Stimulated activated naive CD4-positive, alpha-beta T cell (primary cell): ENCODE data around the gene FSHR.

Experiments
- DNase-seq, 6 experiments: peaks; one replicate each; lab custom pipeline; 2025; lab: John Stamatoyannopoulos, UW

The FSHR gene, protein sequence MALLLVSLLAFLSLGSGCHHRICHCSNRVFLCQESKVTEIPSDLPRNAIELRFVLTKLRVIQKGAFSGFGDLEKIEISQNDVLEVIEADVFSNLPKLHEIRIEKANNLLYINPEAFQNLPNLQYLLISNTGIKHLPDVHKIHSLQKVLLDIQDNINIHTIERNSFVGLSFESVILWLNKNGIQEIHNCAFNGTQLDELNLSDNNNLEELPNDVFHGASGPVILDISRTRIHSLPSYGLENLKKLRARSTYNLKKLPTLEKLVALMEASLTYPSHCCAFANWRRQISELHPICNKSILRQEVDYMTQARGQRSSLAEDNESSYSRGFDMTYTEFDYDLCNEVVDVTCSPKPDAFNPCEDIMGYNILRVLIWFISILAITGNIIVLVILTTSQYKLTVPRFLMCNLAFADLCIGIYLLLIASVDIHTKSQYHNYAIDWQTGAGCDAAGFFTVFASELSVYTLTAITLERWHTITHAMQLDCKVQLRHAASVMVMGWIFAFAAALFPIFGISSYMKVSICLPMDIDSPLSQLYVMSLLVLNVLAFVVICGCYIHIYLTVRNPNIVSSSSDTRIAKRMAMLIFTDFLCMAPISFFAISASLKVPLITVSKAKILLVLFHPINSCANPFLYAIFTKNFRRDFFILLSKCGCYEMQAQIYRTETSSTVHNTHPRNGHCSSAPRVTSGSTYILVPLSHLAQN

DNA sequence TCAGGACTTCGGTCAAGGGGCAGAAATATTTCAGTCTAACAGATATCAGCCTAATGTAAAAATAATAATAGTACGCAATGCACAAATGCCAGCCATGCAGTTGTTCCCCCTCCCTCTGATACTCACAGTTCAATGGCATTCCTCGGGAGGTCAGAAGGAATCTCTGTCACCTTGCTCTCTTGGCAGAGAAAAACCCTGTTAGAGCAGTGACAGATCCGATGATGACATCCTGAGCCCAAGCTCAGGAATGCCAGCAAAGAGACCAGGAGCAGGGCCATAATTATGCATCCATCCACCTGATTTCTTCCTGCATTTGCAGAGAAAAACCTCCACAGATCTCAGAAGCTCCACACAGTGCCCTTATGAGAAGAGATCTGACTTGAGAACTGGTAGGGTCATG, at the start of gene FSHR:
FSHR (minus strand) TSS at position 376 of the 400 bp plus-strand sequence; CDS start at position 278, 98 bp downstream.
- no peak for DNase-seq

DNA sequence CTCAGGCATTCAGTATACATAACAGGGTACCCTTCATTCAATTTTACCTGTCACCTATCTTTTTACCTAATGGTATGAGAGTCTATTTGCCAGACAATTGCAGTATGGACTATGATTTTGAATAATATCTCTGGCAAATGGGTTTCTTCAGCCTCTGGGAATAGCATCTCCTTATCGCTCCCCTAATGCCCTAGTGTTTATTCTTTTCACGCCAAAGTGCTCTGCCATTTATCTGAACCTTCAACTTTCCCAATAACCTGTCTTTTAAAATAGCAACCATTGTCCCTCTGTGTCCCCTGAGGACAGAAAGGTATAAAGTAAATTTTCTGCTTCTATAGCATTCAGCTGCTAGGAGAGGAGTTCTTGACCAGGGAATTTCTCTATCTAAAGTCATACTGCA, 45.0 kb upstream of the FSHR start:
- no peak for DNase-seq

DNA sequence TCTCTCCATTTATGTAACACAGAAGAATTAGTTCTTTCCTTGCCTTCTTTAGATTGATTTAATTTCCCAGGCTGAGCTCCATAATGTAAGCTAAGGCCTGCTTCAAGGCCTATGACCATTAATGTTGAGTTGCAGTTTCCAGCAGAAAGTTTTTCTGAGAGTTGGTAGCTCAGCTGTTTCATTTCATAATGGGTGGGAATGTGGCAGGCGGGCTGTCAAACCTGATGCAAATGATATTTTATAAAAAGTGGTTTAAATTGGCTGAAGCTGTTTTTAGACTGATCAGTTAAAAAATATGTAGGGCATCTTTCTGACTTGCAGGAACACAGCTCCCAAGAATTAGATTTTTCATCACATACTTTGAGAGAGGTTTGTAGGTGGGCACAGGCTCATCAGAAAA, 40.4 kb upstream of the FSHR start:
- no peak for DNase-seq

DNA sequence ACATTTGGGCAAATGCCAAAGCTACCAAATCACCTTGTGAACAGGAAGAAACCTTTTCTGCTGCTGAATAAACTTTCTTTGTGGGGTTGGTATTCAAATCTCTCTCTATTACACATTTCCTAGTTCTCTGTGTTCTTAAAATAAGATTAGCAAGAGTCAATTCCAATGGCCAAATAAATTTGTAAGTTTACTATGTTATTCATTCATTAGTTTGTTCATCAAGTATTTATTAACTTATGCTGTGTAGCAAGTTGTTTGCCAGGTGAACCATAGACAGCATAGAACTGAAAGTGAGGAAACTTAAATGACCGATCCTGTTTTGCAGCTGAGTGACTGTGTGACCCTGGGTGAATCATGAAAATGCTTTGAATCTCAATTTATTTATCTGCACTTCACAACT, 37.7 kb upstream of the FSHR start:
- DNase-seq: no peak

- DNase-seq: no peak
These were observed 35.4 kb upstream of the FSHR start for GRCh38 chr2:49189512-49190225.

DNA sequence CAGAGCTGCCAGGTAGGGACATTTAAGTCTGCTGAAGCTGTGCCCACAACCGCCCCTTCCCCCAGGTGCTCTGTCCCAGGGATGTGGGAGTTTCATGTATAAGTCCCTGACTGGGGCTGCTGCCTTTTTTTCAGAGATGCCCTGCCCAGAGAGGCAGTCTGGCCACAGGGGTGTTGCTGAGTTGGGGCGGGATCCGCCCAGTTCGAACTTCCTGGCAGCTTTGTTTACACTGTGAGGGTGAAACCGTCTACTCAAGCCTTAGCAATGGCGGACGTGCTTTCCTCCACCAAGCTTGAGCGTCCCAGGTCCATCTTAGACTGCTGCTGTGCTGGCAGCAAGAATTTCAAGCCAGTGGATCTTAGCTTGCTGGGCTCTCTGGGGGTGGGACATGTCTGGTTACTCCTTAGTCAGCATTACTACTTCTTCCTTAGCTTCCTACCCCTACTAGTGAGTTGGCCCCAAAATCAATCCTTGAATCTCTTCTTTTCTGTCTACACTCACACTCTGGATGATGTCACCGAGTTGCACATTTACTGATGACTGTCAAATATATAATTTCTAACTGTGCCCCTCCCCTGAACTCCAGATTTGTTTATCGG, 31.8 kb upstream of the FSHR start:
- DNase-seq: no peak

DNA sequence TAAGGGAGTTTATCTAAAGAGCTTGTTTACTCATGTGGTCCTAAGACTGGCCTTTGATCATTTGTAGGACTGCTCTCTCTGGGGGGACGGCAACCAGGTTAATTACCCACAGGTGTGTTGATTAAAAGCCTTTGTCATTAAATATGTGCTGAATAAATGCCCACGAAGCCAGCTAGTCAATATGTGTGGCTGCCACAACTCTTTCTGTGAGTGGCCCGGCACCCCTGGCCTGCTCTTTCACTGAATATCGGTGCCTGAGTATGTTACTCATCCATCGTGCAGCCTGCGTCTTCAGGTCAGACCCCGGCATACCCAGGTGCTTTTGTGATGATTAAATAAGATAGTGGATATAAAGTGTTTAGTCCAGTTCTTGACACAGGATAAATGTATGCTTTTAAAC, 24.3 kb upstream of the FSHR start:
- no peak for DNase-seq

GRCh38 chr2:49177194-49177593, 22.9 kb upstream of the FSHR start:
- DNase-seq: no peak

DNA sequence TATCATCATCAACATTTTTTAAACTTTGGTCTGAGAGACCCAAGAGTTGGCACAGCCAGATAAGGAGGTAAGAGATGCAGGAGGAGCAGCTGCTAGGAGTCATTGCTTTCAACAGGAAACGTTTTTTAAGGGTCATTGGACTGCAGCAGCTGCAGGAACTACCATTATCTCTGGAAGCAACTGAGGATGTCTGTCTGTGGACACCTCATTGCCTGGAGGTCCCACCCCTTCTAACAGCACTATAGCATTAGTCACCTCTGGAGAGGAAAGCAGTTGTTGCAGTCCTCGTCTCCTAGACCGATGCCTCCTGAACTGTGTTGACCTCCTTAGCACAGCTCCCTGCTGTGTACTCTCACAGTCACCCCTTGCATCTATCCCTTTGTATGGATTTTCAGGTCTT, 21.5 kb upstream of the FSHR start:
- no peak for DNase-seq

GRCh38 chr2:49174750-49175149, 20.4 kb upstream of the FSHR start:
- no peak for DNase-seq

DNA sequence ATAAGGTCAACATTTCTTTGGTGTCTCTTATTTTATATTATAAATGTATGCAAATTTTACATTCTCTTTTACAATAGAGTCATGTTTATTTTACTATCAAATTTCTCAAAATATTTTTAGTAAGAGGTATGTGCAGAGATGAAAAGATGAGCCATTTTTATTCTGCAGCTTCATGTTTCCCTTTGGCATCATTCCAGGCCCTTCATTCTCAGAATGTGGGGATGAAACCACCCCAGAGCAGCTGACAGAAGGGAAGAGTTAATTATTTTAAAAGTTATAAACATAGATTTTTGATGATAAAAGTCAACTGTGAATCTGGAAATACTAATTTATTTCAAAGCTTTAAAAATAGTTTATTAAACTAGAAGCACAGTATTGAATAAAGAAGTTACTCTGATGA, 12.8 kb upstream of the FSHR start:
- DNase-seq: no peak

- DNase-seq: no peak
These were observed 11.3 kb upstream of the FSHR start for GRCh38 chr2:49165662-49166061.

GRCh38 chr2:49164729-49165128, 10.4 kb upstream of the FSHR start:
- no peak for DNase-seq

DNA sequence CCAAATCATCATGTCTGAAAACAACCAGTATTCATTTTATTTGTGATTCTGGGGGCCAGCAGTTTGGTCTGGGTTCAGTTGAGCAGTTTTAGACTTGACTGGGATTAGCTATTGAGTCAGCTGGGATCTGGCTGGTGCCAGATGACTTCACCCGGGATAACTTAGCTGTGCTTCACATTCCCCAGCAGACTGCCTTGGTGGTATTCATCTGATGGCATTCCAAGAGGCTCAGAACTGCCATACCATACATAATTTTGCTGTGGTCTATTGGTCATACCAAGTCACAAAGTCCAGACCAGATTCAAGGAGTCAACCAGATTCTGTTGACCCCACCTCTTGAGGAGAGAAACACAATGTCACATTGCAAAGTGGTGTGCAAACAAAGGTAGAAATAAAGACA, 7.8 kb upstream of the FSHR start:
- DNase-seq: no peak

GRCh38 chr2:49154891-49155290, 576 bp upstream of the FSHR start:
- DNase-seq: no peak

DNA sequence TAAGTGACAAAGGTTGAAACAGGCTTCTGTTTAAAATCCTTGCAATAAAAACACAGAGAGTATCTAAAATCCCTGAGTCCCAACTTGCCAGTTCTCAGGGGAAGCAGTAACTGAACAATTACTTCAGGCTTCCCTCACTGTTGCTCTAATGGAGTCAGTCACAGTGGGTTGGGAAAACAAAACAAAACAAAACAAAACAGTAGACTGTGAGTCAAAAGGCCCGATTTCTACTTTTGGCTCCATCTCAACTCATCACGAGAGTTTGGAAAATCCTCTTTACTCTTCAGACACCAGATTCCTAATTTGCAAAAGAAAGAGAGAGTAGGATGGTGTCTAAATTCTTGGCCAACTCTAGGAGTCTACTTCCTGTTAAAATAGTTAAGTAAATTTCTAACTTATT, 1.1 kb downstream of the FSHR start:
- DNase-seq: no peak

GRCh38 chr2:49152824-49153223, 1.5 kb downstream of the FSHR start:
- no peak for DNase-seq

DNA sequence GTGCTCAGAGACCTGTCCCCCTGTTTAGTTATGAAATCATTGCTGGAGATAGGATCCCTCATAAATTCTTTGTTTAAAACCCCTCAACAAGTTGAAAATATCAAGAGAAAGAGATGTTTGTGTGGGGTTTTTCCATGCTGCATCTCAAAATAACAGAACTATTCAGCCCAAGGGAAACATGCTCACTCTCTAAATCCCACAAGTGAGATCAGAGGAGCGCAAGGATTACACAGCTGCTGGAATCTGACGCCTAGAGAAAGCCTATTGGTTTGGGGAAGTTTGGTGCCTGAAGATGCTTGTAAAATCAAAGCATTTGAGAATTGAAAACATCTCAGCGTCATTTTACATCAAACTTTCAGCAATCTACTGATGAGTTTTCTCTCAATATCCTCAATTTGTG, 7.9 kb downstream of the FSHR start:
- no peak for DNase-seq

DNA sequence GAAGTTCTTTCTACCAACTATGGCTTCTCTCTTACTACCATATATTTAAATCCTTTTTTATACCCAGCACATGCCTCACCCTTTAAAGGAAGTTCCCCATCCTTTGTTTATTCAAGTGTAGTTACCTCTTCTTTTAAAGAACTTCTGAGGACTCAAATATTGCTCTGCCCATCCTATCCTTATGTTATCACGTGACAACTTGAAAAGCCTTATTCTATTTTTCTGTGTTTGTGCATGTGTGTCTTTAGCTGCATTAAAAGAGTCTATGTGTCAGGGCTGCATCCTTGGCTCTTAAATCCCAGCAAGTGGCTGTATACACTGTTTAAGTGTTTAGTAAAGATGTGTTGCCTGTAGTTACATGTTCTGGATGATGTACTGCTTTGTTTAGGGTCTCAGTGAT, 22.5 kb downstream of the FSHR start:
- no peak for DNase-seq

GRCh38 chr2:49129034-49129433, 25.3 kb downstream of the FSHR start:
- DNase-seq: no peak

DNA sequence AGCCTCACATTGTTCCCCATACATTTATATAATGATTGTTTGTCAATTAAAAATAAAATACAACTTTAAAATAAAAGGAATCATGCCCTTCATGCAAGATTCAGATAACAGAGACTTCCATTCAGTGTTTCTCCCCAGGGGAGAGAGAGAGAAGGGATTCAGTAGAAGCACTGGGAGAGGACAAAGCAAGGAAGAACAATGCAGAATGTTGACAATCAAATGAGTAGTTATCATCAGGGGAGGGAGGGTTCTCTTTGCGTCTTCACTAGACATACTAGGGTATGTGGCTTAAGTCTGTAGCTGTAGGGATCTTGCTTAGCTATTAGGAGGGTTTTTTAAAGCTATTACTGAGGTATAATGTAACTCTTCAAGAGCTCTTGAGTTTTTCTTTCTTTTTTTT, 30.7 kb downstream of the FSHR start:
- no peak for DNase-seq

GRCh38 chr2:49122107-49122506, 32.2 kb downstream of the FSHR start:
- no peak for DNase-seq

- no peak for DNase-seq
These were observed 41.3 kb downstream of the FSHR start for GRCh38 chr2:49113046-49113445.
